Uterus (tissue), 4 donors: ENCODE results near the gene PARP15. TPM values are rescaled to one million over a fixed set of nuclear protein-coding genes. Genes with fewer than 3 reads are reported as not detected.

ENCODE experiments used
- DNase-seq, 2 donors: peaks; one replicate each; pipeline ENCODE4 v3.0.0-alpha.2; 2019 to 2020
- H3K27ac ChIP-seq, 2 donors: fragments of 200-600 bp; sonication (generic); 1 replicate in 1 of 2; 2 replicates in 1 of 2; pipeline ENCODE4 v1.5.1; 2016 to 2018
- H3K27me3 ChIP-seq, 2 donors: fragments of 200-600 bp; sonication (generic); one replicate each; pipeline ENCODE4 v1.5.1; 2018 to 2019; ENCODE audit warnings: control low read depth in 1 of 2
- H3K36me3 ChIP-seq, 2 donors: fragments of 200-600 bp; sonication (generic); one replicate each; pipeline ENCODE4 v1.5.1; 2019; ENCODE audit warnings: control low read depth in 1 of 2
- H3K4me1 ChIP-seq, 2 donors: fragments of 200-600 bp; sonication (generic); one replicate each; pipeline ENCODE4 v1.5.1; 2018 to 2019; ENCODE audit warnings: control low read depth in 1 of 2
- H3K4me3 ChIP-seq, 2 donors: fragments of 200-600 bp; sonication (generic); 1 replicate in 1 of 2; 2 replicates in 1 of 2; pipeline ENCODE4 v1.5.1; 2018 to 2019; ENCODE audit warnings: mild to moderate bottlenecking in 1 of 2
- H3K9me3 ChIP-seq, 2 donors: fragments of 200-600 bp; sonication (generic); one replicate each; pipeline ENCODE4 v1.5.1; 2019; ENCODE audit warnings: control low read depth in 1 of 2
- POLR2A ChIP-seq, 2 donors: fragments of 450-650 bp; IDR thresholded peaks; one replicate each; pipeline ENCODE4 v1.6.1; 2016; ENCODE audit warnings: antibody characterized with exemption in 2 of 2, mild to moderate bottlenecking in 1 of 2, moderate library complexity in 1 of 2
- intact Hi-C: fragments of 100-400 bp; cut with DNase I; formaldehyde crosslinking; loops from one replicate; pipeline ENCODE4 v1.15.1; 2023; ENCODE audit warnings: low total_unique reads
- total RNA-seq, 4 donors: library from RNA; depleted of rRNA in 3 of 4; stranded (reverse); fragments of >200 nt in 3 of 4; gene quantifications; one replicate each; pipeline versions ENCODE4 v1.1.0 to v1.2.4, GENCODE V29; 2014 to 2023
- TF ChIP-seq, protein P1 (sequence below), 4 experiments: fragments of 200-600 bp in 2 of 4; fragments of 450-650 bp in 2 of 4; sonication (generic) in 2 of 4; IDR thresholded peaks; one replicate each; pipeline ENCODE4 v1.5.1; 2016 to 2019; ENCODE audit warnings: antibody characterized with exemption in 4 of 4, mild to moderate bottlenecking in 2 of 4, moderate library complexity in 1 of 4
- donor health status: DM: yes; HTN: yes; CAD: no.

Gene PARP15
- total RNA-seq, 4 donors from 2014 or later: under 0.01 to 3.1 (median 1.6) TPM

DNA sequence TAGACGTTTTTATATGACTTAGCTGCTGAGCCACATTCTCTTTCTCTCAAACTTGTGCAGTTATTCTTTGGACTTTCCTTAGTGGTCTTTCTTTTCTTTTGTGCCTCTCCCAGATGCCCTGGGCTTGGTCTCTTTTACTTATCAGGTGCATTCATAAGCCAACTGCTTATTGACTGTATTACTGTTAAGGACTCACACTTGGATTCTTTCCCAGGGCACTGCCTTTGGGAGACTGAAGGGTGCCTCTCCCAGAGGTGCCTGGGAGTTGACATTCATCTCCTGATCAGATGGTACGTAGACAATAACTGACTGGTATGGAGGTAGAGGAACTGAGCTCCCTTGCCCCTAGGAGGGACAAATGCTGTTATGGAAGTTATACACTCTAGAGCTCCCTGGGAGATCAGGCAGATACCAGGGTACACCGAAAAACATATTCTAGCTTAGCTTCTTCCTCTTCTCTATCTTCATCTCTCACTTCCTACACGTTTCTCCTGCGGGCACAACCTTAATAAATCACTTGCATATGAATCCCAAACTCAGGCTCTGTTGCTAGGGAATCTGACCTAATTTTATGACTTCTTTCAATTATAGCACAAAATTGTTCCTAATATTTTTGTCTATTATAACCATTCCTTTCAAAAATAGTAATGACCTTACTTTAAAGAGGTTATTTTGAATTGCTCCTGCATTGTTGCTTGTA, 24.7 kb downstream of the PARP15 start:
- Histone ChIP-seq H3K27ac (no peak overlapping the region), H3K27me3 (no peaks in the 10 kb centered on the region), H3K9me3 (no peaks in the 10 kb centered on the region), H3K4me1 (no peaks in the 10 kb centered on the region), H3K36me3 (no peaks in the 10 kb centered on the region), H3K4me3 (no peak overlapping the region)
- intact Hi-C loops: no loop called here
- DNase-seq: no peak
- TF ChIP-seq, protein P1, sequence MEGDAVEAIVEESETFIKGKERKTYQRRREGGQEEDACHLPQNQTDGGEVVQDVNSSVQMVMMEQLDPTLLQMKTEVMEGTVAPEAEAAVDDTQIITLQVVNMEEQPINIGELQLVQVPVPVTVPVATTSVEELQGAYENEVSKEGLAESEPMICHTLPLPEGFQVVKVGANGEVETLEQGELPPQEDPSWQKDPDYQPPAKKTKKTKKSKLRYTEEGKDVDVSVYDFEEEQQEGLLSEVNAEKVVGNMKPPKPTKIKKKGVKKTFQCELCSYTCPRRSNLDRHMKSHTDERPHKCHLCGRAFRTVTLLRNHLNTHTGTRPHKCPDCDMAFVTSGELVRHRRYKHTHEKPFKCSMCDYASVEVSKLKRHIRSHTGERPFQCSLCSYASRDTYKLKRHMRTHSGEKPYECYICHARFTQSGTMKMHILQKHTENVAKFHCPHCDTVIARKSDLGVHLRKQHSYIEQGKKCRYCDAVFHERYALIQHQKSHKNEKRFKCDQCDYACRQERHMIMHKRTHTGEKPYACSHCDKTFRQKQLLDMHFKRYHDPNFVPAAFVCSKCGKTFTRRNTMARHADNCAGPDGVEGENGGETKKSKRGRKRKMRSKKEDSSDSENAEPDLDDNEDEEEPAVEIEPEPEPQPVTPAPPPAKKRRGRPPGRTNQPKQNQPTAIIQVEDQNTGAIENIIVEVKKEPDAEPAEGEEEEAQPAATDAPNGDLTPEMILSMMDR (IDR thresholded peaks at IDR 0.05): no peak
- no peak for TF ChIP-seq POLR2A (IDR thresholded peaks at IDR 0.05)

DNA sequence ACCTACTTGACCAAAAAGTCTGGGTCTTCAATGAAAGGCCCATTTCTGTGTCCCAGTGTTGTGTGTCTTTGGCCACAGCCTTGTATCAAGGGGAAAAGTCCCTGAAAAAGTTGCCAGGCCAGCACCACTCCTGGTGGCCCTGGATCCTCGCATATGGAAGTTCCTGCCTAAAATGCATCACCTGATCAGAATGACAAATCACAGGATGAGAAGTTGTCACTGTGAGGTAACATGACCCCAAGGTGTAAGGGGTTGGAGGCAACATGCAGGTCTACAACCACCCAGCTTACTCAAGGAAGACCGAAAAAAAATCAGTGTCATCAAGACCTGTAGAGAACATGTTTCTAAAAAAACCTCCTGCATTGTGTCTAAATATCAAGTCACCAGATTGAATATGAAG, 25.6 kb downstream of the PARP15 start:
- no peaks in the 10 kb centered on the region for H3K27me3 ChIP-seq
- H3K4me3 ChIP-seq: no peak overlapping the region
- intact Hi-C loops: no loop called here
- H3K36me3 ChIP-seq: no peaks in the 10 kb centered on the region
- DNase-seq: no peak
- no peaks in the 10 kb centered on the region for H3K4me1 ChIP-seq
- no peak overlapping the region for H3K27ac ChIP-seq
- TF ChIP-seq, protein P1 (IDR thresholded peaks at IDR 0.05): no peak
- no peak for TF ChIP-seq POLR2A (IDR thresholded peaks at IDR 0.05)
- H3K9me3 ChIP-seq: no peaks in the 10 kb centered on the region

DNA sequence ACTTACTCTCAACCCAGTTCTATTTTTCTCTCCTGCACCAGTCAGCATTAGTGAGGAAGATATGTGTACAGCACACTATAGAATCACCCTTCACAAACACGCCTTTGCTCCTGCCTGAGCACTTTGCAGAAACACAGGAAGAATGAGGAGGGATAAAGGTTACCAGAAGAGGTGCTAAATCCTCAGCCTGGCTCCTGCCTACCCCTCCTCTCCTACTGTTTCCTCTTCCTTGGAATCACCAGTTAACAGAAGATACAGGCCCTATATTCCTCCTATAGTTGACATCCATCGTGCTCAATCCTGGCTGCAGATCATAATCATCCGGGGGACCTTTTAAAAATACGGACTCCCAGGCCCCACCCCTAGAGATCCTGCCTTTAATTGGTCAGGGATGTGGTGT, 28.9 kb downstream of the PARP15 start:
- Histone ChIP-seq H3K4me1 (no peaks in the 10 kb centered on the region), H3K9me3 (no peaks in the 10 kb centered on the region), H3K36me3 (no peaks in the 10 kb centered on the region), H3K27ac (no peak overlapping the region), H3K4me3 (no peak overlapping the region), H3K27me3 (no peaks in the 10 kb centered on the region)
- no peak for DNase-seq
- TF ChIP-seq POLR2A (IDR thresholded peaks at IDR 0.05): no peak
- intact Hi-C loops: no loop called here

DNA sequence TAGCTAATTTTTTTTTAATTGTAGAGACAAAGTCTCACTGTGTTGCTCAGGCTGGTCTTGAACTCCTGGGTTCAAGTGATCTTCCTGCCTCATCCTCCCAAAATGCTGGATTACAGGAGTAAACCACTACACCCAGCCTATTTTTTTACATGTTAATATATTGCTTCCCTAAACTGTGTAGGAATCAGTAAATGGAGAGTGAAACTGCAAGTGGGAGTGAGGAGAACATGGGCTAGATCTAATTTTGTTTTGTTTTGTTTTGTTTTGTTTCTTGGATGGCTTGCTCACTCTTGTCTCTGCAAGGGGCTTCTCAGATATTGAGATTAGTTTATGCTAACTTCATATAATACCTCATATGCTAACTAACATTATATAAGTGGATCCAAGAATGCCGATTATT, 31.5 kb downstream of the PARP15 start:
- intact Hi-C loops: no loop called here
- H3K9me3 ChIP-seq: no peaks in the 10 kb centered on the region
- no peaks in the 10 kb centered on the region for H3K36me3 ChIP-seq
- DNase-seq: no peak
- no peaks in the 10 kb centered on the region for H3K4me1 ChIP-seq
- no peak overlapping the region for H3K27ac ChIP-seq
- TF ChIP-seq, protein P1 (IDR thresholded peaks at IDR 0.05): no peak
- TF ChIP-seq POLR2A (IDR thresholded peaks at IDR 0.05): no peak
- no peaks in the 10 kb centered on the region for H3K27me3 ChIP-seq
- H3K4me3 ChIP-seq: no peak overlapping the region

DNA sequence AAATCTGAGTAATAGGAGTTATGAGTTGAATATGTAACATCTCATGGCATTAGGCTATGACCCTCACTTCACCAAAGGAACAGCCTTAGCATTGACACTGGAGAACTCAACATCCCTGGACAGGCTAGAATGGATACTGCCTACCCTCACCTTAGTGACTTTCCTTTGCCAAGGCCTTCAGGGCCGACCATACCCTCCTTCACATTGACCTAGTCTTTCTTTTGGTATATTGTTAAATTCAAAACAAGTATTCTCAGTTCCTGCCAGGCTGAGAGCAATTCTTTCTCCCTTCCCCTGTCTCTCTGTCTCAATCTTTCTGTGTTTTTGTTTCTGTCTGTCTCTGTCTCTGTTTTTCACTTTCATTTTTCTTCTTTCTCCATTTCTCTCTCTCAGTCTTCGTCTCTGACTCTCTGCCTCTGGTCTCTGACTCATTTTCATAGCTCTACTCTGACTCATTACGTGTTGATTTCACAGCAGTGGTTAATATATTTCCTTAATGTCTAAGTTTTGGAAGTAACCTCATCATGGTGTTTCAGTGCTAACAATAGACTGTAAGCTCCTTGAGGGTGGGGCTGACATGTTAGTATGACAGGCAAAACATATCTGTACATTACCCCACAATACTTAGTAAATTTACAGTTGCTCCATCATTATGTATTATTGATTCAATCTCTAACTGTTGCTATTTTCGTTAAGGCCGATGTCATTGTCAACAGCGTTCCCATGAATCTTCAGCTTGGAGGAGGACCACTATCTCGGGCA, 32.5 kb downstream of the PARP15 start:
- H3K4me1 ChIP-seq: no peaks in the 10 kb centered on the region
- H3K27me3 ChIP-seq: no peaks in the 10 kb centered on the region
- intact Hi-C loops: no loop called here
- H3K4me3 ChIP-seq: no peak overlapping the region
- no peak overlapping the region for H3K27ac ChIP-seq
- TF ChIP-seq POLR2A (IDR thresholded peaks at IDR 0.05): no peak
- TF ChIP-seq, protein P1 (IDR thresholded peaks at IDR 0.05): no peak
- H3K9me3 ChIP-seq: no peaks in the 10 kb centered on the region
- no peaks in the 10 kb centered on the region for H3K36me3 ChIP-seq
- no peak for DNase-seq
